GM21367 (cell line): ENCODE measurements around the gene CTAG1B.
"Not testable (repeated sequence)": the region's sequence is repeated elsewhere in the genome, so short reads cannot be mapped to it uniquely, and the experiment has no call there.

Experiments used
- ATAC-seq: cut with Tn5 transposase; IDR thresholded peaks from one replicate; pipeline ENCODE4 v1.9.1; 2021; ENCODE audit not compliant: unreplicated experiment

The CTAG1B gene

DNA sequence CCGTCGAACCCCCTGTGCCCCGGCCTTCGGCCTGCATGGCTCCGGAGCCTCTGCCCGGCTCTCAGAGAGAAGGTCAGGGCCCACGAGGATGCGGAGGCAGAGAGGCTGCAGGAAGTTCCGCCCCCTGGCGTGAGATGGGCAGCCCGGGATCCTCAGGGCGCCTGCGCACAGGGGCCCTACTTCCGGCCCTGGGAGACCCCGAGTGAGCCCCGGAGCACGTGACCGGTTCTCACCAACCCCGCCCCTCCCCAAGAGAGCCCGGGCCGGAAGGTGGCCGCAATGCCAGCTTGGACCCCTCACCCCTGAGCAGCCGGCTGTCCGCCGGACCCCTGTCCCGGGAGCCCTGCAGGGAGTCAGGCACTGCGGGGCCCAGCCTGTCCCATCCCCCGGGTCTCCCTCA lies at the start of gene CTAG1B:
CTAG1B (minus strand) TSS at position 101 of the 400 bp plus-strand sequence; CDS start at position 37, 64 bp downstream.
- ATAC-seq: not testable (repeated sequence)

DNA sequence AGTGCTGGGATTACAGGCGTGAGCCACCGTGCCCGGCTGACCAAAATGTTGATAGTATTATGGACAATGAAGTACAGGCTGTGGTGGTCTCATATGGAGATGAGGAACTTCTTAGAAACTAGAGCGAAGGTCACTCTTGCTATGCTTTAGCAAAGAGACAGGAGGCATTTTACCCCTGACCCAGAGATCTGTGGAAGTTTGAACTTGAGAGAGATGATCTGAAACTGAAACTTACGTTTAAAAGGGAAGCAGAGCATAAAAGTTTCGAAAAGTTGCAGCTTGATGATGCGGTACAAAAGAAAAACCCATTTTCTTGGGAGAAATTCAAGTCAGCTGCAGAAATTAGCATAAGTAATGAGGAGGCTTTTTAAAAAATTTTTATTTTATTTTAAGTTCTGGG lies 42.8 kb upstream of the CTAG1B start:
- ATAC-seq: no peak

DNA sequence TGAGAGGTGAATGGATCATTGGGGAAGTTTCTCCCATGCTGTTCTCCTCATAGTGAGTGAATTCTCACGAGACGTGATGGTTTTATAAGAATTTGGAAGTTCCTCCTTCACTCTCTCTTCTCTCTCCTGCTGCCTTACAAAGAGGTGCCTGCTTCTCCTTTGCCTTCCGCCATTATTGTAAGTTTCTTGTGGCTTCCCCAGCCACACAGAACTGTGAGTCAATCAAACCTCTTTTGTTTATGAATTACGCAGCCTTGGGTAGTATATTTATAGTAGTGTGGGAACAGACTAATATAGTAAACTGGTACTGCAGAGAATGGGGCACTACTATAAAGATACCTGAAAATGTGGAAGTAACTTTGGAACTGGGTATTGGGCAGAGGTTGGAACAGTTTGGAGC lies 42.1 kb upstream of the CTAG1B start:
- ATAC-seq: no peak

DNA sequence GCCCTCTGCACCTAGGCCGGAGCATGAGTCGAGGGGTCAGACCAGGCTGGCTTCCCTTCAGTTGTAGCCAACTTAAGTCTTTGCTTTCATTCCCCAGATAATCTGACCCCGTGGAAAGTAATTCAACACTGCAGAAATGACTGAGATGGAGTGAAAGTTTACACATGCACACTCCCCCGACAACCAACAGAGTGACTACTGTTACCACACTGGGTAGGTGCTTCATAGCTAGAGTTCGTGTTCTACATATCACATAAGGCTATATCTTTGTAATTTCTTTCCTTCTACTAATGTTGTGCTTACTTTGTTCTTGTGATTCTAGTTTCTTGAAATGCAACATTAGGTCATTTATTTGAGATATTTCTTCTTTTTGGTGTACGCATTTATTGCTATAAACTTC lies 41.5 kb upstream of the CTAG1B start:
- no peak for ATAC-seq

DNA sequence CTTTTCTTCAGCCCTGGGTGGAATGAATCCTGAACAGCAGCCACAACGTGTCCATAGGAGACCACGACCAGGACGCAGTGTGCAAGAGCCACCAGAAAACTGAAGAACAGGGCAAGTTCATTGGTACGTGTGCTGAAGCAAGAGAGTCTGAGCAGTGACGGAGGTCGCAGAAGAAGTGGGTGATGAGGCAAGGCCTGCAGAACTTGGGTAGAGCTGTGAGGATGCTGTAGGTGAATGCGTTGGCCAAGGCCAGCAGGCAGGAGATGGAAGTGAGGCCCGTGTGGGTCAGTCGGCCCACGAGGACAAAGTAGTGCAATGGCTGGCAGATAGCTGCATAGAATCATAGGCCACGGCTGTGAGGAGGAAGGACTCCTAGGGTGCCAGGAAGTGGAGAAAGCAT lies 39.9 kb upstream of the CTAG1B start:
- no peak for ATAC-seq

DNA sequence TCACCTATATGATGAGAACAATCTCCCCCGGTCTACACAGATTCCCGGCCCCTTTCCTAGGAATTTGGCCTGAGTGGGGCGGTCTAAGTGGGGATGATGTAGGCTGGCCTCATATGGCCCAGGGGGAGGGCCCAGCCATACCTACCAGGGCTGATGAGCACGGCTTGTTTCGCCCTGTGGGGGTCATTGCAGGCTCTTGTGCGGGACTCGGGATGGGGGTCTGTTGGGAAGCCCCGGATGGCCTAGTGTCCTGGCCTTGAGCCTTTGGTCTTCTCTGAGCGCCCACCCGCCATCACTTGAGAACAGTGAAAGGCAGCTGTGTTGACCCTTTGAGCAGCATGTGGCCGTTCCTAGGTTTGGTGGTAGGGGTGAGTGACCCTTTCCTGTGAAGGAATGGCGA lies 39.1 kb upstream of the CTAG1B start:
- ATAC-seq: no peak

DNA sequence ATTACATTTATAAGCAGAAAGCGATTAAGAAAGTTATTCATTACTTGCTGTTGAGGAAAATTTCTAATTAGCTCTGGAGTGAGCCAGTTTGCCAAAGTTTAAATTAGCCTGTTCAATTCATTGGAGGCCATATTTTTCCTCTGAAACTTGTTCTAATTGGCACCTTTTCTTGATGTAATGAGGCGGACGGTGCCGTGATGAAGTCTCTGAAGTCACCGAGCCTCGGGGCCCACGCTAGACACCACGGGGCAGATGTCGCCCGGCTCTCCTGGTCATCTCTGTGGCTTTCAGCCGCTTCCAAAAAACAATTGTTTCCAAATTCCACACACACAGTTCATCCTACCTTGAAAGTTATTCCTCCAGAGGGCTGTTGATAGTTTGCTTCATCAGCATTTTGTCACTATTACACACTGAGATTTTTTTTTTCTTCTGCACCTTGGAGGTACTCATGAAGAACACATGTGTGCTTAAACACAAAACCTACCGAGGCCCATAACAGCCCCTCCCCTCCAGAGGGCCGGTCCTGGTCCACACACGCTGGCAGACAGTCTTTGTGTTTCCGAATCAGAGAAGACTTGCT lies 38.2 kb upstream of the CTAG1B start:
- ATAC-seq: no peak

DNA sequence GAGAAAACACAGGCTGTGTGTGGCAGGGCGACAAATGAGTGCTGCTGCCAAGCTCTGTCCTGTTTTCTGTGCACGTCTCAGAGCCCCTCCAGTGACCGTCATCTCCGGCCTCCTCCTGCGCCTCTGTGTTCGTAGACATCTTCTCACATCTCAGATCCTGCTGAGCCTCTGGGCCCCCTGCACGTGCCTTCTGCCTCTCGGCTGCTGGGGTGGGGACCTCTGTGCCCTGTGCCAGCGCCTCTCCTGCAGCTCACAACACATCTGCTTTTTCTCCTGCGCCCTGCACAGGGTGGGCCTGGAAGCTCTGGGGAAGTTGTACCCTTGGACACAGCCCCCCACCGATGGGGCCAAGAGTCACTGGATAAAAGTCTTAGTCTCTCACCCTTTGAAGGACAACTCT lies 36.7 kb upstream of the CTAG1B start:
- no peak for ATAC-seq

DNA sequence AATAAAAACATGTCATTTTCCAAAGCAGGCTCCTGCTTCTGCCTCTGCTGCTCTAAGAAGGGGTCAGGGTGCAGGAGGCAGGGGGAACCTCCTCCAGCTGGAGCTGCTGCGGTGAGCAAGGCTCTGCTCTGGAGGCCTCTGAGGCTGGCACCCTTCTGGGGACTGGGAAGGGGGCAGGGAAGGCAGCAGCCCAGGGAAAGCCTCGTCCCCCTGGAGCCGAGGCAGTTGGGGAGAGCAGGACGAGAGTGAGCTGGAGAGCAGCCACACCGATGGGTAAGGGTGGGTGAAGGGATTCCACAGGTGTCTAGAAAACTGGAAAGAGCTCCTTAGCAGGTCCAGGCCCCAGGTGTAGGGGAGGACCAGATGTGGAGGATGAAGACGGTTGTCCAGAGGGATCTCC lies 36.3 kb upstream of the CTAG1B start:
- ATAC-seq: no peak

DNA sequence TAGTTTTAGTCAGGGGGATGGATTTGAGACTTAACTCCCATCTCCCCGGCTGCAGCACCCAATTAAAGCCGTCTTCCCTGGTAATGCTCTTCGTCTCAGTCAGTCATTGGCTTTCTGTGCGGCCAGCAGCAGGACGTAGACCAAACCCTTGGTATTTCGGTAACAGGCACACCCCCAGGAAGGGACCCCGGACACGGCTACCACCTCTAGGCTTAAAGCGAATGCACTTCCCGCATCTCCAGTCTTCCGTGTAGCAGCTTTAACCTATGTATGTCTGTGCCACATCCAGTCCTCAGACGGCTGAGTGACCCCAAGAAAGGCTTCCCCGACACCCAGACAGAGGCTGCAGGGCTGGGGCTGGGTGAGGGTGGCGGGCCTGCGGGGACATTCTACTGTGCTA lies 35.8 kb upstream of the CTAG1B start:
- ATAC-seq: no peak

DNA sequence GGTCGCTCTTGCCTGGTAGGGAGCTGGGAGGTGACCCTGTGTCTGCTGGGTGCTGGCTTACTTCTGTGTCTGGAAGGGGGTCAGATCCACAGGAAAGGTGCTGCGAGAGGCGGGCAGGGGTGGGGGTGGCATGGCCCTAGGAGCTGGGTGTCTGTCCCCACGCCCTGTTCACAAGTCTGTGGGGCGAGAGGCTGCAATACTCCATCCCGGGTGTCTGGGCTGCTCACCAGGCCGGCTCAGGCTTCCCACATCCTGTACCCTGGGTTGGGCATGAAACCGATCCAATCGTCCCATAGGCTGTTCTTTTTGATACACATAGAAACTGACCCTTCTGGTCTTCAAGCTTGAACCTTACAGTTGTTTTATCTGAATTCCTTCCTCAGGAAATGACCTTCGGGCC lies 35.3 kb upstream of the CTAG1B start:
- no peak for ATAC-seq

DNA sequence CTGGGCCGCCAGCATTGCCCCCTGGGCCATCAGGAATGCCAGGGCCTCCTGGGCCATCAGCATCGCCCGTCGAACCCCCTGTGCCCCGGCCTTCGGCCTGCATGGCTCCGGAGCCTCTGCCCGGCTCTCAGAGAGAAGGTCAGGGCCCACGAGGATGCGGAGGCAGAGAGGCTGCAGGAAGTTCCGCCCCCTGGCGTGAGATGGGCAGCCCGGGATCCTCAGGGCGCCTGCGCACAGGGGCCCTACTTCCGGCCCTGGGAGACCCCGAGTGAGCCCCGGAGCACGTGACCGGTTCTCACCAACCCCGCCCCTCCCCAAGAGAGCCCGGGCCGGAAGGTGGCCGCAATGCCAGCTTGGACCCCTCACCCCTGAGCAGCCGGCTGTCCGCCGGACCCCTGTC lies 34.3 kb upstream of the CTAG1B start, which contains the start of gene CTAG2:
CTAG2 (minus strand) TSS at position 167 of the 400 bp plus-strand sequence; CDS start at position 103, 64 bp downstream.
- not testable (repeated sequence) for ATAC-seq

DNA sequence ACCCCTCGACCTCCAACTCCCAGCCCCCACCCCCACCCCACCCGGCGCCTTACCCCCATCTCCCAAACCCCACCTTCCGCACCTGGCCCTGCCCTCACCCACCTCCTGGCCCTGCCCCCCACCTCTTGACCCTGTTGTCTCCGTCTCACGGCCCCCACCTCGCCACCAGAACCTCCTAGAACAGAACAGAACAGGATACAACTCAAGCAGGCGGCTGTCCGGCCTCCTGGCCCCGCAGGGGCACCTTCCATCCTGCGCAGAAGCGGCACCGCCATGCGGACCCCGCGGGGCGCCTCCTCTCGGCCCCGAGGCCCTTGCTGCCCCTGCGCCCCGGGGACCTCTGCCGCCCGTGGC lies 33.9 kb upstream of the CTAG1B start:
- ATAC-seq: no peak

DNA sequence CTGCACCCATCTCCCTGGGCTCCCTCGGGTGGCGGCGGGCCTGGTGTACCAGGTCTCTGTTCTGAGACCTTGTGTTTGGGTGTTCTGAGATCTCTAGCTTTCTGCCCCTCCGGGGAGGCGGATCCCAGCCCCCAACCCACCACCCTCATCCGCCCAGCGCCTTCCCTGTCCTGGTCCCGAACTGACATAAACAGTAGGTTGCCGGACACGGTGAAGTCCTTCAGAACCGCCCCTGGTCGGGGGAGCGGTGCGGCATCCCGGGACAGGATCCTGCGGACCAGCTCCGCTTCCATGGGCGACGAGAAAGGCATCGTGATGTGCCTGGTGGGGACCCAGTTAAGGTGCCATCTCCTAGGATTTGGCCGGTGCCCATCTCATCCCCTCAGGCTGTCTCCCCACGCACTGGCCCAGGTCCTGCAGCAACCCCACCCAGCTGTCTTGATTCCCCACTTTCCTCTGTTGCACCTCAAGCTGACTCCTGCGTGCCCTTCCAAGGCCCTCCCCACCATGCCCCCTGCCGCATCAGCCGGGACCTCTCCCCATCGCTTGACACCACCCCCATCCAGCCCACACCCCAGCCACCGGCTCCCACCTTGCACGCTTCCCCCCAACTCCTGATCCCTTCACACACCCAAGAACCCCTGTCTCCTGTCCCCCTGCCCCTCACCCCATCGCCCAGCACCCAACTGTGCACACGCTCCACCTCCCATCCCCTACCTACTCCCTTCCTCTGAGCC lies 33.4 kb upstream of the CTAG1B start:
- no peak for ATAC-seq

DNA sequence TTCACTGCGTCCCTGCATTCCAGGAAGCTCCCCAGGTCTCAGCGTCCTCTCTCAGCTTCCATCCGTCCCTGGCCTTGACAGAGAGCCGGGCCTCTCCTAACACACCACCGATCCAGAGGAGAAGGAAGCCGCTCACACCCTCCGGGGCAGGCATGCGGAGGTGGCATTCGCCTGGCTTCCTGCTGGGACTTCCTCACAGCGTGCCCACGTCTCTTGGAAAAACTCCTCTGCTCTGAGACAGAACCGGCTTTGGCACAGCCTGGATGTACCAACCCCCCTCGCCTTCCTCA lies 31.1 kb upstream of the CTAG1B start:
- no peak for ATAC-seq

DNA sequence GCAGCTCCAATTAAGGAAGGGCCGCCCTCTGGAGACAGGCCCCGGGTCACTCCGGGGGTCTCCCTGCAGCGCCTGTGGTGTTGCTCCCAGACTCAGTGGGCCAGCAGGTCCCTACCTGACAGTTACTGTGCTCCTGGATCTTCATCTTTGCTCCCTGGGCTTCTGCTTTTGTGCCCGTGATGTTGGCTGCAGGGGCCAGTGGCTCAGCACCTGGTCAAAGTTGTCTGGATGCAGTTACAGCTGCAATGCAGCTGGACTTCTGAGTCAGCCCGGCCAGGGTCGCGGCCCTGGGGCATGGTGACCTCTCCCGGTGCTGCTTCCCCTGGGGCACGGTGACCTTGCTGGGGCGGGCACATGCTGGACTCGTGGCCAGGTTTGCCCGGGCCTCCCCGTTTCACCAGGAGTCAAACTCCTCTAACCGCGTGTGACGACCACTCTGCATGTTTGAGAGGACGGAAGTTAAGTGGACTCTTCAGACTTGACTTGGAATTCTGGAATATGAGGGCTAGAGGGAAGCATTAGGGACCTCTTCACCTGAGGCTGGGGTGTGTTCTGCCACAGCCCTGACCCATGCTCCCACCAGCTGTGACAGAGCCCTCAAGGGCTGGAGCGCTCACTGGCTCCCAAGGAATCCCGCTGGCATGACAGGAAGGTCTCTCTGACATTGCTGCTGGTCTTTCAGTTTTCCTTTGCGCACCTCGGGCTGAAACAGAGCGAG lies 30.6 kb upstream of the CTAG1B start:
- no peak for ATAC-seq

DNA sequence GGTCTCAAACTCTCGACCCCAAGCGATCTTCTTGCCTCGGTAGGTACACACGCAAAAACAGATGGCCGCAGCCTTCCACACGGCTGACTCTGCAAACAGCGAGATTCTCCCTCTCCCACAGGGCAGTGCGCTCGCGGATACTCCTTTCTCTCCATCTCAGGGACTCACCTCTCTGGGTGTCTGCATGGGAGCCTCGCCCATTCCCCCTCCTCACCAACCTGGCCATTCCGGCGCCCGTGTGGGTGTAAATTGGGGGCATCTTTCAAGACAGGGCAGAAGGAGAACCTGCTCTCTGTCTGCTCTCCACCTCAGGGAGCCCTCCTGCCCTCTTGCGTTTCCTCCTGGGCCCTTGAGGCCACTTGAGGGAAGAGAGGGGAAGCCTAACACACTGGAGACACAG lies 29.8 kb upstream of the CTAG1B start:
- no peak for ATAC-seq

DNA sequence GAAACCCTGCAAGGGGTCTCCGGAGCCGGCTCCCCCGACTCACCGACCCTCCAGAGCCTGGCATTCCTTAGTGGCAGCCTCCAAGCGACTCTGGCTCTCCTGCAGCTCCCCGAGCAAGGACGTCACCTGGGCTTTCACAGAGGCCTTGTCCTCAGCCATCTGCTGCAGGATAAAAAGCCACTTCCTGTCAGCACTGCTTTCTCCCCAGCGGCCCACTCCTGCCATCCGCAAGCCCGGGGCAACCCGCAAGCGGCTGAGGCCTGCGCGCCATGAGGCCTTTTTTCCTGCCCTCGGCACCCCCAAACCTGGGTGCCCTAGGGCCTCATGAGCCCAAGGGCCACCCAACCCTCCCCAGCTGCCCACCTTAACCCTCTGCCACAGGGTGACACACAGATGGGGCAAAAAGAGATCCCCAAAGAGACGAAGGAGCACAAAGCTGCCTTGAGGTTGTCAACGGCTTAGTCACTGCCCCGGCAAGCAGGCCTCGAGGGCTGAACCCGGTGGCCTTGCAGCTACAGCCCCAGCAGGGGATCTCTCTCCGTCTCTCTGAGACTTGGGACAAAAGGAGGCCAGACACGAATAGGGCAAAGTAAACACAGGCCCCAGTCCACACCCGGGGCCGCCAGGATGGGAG lies 26.8 kb upstream of the CTAG1B start:
- ATAC-seq: not testable (repeated sequence)

DNA sequence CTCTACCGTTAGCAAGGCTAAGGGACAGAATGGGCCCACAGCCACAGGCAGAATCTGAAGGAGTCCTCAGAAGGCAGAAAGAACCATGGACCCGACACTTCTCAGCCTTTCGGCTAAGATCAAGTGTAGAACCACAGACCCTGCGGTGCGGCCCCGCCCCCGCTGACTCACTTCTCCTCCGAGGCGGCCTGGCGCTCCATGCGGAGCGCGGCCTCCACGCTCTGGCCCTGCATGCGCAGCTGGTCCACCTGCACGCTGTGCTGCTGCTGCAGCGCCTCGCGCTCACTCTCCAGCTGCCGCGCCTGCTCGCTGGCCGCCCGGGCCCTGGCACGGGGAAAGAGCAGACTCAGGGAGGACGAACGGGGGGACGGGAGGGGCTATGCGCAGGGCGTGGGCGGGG lies 24.6 kb upstream of the CTAG1B start:
- ATAC-seq: not testable (repeated sequence)

DNA sequence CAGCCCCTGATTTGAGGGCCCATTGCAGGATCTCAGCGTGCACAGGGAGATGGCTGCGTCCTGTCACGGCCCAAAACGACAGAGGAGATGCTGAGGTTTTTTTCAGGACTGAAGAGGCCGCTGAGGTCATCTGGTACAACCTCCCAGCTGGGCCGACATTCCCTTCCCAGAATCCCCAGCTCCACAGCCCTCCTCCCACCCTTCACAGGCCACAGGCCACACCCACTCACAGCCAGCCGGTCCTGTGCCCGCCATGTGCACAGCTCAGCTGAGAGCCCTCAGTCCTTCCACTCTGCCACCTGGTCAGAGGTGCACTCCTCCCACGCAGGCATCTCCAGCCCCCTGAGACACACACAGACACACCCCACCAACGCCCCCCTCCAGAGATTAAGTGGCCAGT lies 22.7 kb upstream of the CTAG1B start:
- not testable (repeated sequence) for ATAC-seq

DNA sequence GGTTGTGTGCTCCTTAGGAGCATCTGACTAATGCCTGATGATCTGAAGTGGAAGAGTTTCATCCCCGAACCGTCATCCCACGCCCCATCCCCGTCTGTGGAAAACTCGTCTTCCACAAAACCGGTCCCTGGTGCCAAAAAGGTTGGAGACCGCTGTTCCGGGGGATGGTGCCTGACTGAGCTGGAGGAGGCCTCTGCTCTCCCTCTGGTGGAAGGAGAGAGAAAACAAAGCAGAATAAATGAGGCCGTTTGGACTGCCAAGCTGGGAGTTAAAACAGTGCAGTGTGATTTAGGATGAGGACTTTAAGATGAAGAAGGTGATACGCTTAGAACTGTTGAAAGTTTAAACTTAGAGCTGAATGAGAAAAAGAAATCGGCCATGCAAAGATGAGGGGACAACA lies 14.6 kb upstream of the CTAG1B start:
- ATAC-seq: not testable (repeated sequence)

DNA sequence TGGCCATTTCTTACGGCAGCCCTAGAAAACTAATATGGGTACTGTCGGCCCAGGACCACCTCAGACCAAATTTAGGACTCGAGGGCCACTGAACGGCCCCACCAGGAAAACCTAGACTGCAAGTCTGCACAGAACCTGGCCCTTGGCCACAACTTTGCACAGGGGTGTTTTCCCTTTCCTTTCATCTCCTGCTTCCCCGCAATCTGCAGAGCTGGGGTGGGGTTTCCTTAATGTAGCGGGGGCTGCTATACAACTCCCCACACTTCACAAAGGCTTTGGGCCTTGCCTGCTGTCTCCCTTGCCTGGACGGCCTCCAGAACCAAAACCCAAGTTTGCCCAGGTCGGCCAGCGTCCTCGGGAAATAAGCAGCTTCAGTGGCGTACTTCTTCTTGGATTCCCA lies 11.9 kb upstream of the CTAG1B start:
- ATAC-seq: not testable (repeated sequence)
